Left ventricle myocardium inferior (tissue), 1 donor: ENCODE data around the gene OGA. TPM values are rescaled to one million over a fixed set of nuclear protein-coding genes. Genes with fewer than 3 reads are reported as not detected.

ENCODE experiments used
- DNase-seq: peaks from one replicate; pipeline ENCODE4 v3.0.0-alpha.2; 2020
- H3K27ac ChIP-seq: fragments of 200-600 bp; replicated peaks from 2 replicates; pipeline ENCODE4 v1.8.0; 2021
- H3K27me3 ChIP-seq: fragments of 200-600 bp; 2 replicates; pipeline ENCODE4 v1.8.0; 2021; ENCODE audit warnings: low read depth
- H3K36me3 ChIP-seq: fragments of 200-600 bp; 2 replicates; pipeline ENCODE4 v1.8.0; 2021
- H3K4me1 ChIP-seq: fragments of 200-600 bp; 2 replicates; pipeline ENCODE4 v1.8.0; 2021
- H3K4me3 ChIP-seq: fragments of 200-600 bp; 2 replicates; pipeline ENCODE4 v1.8.0; 2021; ENCODE audit warnings: mild to moderate bottlenecking, moderate library complexity
- H3K9me3 ChIP-seq: fragments of 200-600 bp; replicated peaks from 2 replicates; pipeline ENCODE4 v1.8.0; 2021
- CTCF ChIP-seq: fragments of 200-600 bp; IDR thresholded peaks from 2 replicates; pipeline ENCODE4 v1.8.0; 2021; ENCODE audit warnings: antibody characterized with exemption, mild to moderate bottlenecking, borderline replicate concordance
- intact Hi-C: fragments of 100-400 bp; cut with micrococcal nuclease; formaldehyde crosslinking; loops from one replicate; pipeline ENCODE4 v1.11.0; 2022
- total RNA-seq: library from RNA; stranded (reverse); fragmentation: NEBNext Ultra II Directional; extraction: Animal tissue kit (Norgen Biotek cat#: 25700); gene quantifications from one replicate; pipeline ENCODE4 v1.2.1, GENCODE V29; 2021
- donor health status: DM: no; HTN: yes; CAD: no; lungs with severe emphysema.

The OGA gene
- total RNA-seq, 1 donor from 2014 or later, result 96.3 TPM

GRCh38 chr10:101778781-101779543 lies 39.3 kb downstream of the OGA start:
- TF ChIP-seq CTCF, result no peak
- Histone ChIP-seq H3K27me3 (peaks cover 58% of the 10 kb centered on the region), H3K4me1 (peaks cover 68% of the 10 kb centered on the region), H3K27ac (no peak overlapping the region), H3K4me3 (peak overlapping the region; percentile 64), H3K9me3 (no peaks in the 10 kb centered on the region), H3K36me3 (peaks cover 2% of the 10 kb centered on the region)
- DNase-seq, result no peak
- intact Hi-C loops, result no loop called here

GRCh38 chr10:101778151-101778780 lies 40.0 kb downstream of the OGA start:
- no peak for DNase-seq
- no peak overlapping the region for H3K27ac ChIP-seq
- intact Hi-C loops, result no loop called here
- H3K4me3 ChIP-seq, result peak overlapping the region; percentile 64
- H3K27me3 ChIP-seq, result peaks cover 65% of the 10 kb centered on the region
- H3K9me3 ChIP-seq, result no peaks in the 10 kb centered on the region
- H3K36me3 ChIP-seq, result no peaks in the 10 kb centered on the region
- peaks cover 62% of the 10 kb centered on the region for H3K4me1 ChIP-seq
- TF ChIP-seq CTCF, result no peak

GRCh38 chr10:101777619-101778145 lies 40.6 kb downstream of the OGA start:
- TF ChIP-seq CTCF, result no peak
- peaks cover 57% of the 10 kb centered on the region for H3K4me1 ChIP-seq
- peaks cover 71% of the 10 kb centered on the region for H3K27me3 ChIP-seq
- H3K27ac ChIP-seq, result no peak overlapping the region
- no peaks in the 10 kb centered on the region for H3K36me3 ChIP-seq
- no peaks in the 10 kb centered on the region for H3K9me3 ChIP-seq
- intact Hi-C loops, result no loop called here
- H3K4me3 ChIP-seq, result no peak overlapping the region
- DNase-seq, result no peak

- Histone ChIP-seq H3K4me3 (peak overlapping the region; percentile 50), H3K36me3 (no peaks in the 10 kb centered on the region), H3K27me3 (peaks cover 85% of the 10 kb centered on the region), H3K4me1 (peaks cover 44% of the 10 kb centered on the region), H3K9me3 (no peaks in the 10 kb centered on the region), H3K27ac (no peak overlapping the region)
- no peak for DNase-seq
- intact Hi-C loops, result no loop called here
- TF ChIP-seq CTCF, result no peak
Observed at GRCh38 chr10:101776161-101776817, 42.0 kb downstream of the OGA start.

GRCh38 chr10:101775273-101776160 lies 42.7 kb downstream of the OGA start, which contains the start of gene FGF8:
Gene FGF8 (minus strand): TSS chr10:101776114. CDS start chr10:101775900, 214 bp downstream.
- Histone ChIP-seq H3K27ac (no peak within 1 kb of the TSS), H3K9me3 (no peaks in the 10 kb centered on the region), H3K27me3 (peaks cover 92% of the 10 kb centered on the region), H3K4me3 (peak within 1 kb of the TSS; percentile 50), H3K36me3 (no peaks in the 10 kb centered on the region), H3K4me1 (peaks cover 41% of the 10 kb centered on the region)
- no peak for TF ChIP-seq CTCF
- DNase-seq, result no peak
- intact Hi-C loops, result no loop called here
